Motor neuron (in vitro differentiated cells): ENCODE results near the gene ZSWIM5. TPM values are rescaled to one million over a fixed set of nuclear protein-coding genes. Genes with fewer than 3 reads are reported as not detected.
"Not testable (repeated sequence)": the region's sequence is repeated elsewhere in the genome, so short reads cannot be mapped to it uniquely, and the experiment has no call there.

Source experiments
- ATAC-seq, 8 experiments: fragments of 200-7000 bp; cut with Tn5 transposase; replicated peaks in 6 of 8; 2 replicates each; pipeline ENCODE4 v1.8.0; 2021; ENCODE audit warnings: mild to moderate bottlenecking in 8 of 8, moderate library complexity in 8 of 8
- H3K27ac ChIP-seq, 2 donors: fragments of 250-450 bp; sonication (Bioruptor Pico); 2 replicates each; pipeline ENCODE4 v1.9.0; 2021; ENCODE audit warnings: antibody characterized with exemption in 2 of 2, mild to moderate bottlenecking in 2 of 2, moderate library complexity in 1 of 2
- H3K4me1 ChIP-seq, 2 donors: fragments of 250-450 bp; sonication (Bioruptor Pico); replicated peaks in 1 of 2; 2 replicates each; pipeline ENCODE4 v1.6.1; 2021; ENCODE audit warnings: antibody characterized with exemption in 2 of 2, mild to moderate bottlenecking in 2 of 2, moderate library complexity in 1 of 2
- H3K4me3 ChIP-seq, 5 donors: fragments of 250-450 bp; sonication (Bioruptor Pico); 2 replicates each; pipeline ENCODE4 v1.9.0; 2021; ENCODE audit warnings: antibody characterized with exemption in 5 of 5, mild to moderate bottlenecking in 5 of 5, moderate library complexity in 4 of 5
- WGBS, 10 experiments: fragments of 450-650 bp; shearing (Covaris generic); methylation state at CpG; one replicate each; pipeline ENCODE4 v1.0.0; 2022; 5-methylcytosine and 5-hydroxymethylcytosine counted together
- in situ Hi-C, 9 experiments: fragments of 400-800 bp; cut with MboI; loops; one replicate each; pipeline ENCODE4 v1.15.0; 2021; ENCODE audit warnings: low sequenced_read_pairs in 9 of 9, low pct_unique_long_range_greater_than_20kb in 2 of 9; ENCODE audit not compliant: unreplicated experiment in 9 of 9
- total RNA-seq, 8 experiments: library from RNA; unstranded; fragments of 300-600 nt; gene quantifications; 2 replicates each; pipeline versions ENCODE4 v1.2.3 to v1.2.4, GENCODE V29; 2022

The ZSWIM5 gene
- total RNA-seq, 8 experiments from 2014 or later = 0.35 to 30.9 (median 15.2) TPM

DNA sequence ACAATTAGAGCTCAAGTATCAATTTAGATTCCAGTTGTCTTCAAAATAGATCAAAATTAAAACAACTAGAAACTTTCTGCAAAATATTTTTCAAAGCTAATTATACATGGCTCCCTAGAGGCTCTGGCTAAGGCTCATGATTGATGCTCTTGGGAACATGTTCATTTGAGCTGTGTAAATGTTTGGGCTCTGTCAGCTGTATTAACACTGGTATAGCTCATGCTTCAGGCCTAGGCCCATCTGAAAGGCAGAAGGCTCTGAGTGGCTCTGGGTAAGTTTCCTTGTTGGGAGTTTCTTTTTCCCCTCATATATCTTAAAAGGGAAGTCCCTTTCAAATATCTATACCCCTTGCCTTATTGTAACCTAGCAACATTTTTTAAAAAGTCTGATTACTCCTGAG lies 113.1 kb downstream of the ZSWIM5 start:
- peak in 1 of 8 experiments; percentile 94 for ATAC-seq
- H3K27ac ChIP-seq = no peak overlapping the region
- H3K4me1 ChIP-seq = no peaks in the 10 kb centered on the region
- no peak overlapping the region for H3K4me3 ChIP-seq
- in situ Hi-C loops = no loop called here

DNA sequence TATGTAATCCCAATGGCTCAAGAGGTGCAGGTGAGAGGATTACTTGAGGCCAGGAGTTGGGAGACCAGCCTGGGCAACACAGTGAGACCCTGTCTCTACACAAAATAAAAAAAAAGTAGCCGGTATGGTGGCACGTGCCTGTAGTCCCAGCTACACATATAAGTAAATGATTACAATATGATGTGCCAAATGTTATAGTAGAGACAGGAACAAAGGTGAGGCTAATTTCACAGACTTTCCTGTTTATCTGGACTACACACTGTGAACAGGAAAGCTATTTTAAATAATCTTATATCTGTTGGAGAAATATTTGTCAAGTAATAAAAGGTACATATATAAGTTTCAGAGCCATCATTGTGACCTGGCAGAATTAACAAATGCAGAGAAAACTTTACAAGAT lies 116.7 kb downstream of the ZSWIM5 start:
- Histone ChIP-seq H3K27ac (no peak overlapping the region), H3K4me3 (no peak overlapping the region), H3K4me1 (no peaks in the 10 kb centered on the region)
- no peak for ATAC-seq
- in situ Hi-C loops = no loop called here
- 49 to 100% (median 89%) methylated on average over 1 to 2 of the region's 2 CpGs; no CpG with 5 or more reads in 3 of the 10 experiments for WGBS, 10 experiments

DNA sequence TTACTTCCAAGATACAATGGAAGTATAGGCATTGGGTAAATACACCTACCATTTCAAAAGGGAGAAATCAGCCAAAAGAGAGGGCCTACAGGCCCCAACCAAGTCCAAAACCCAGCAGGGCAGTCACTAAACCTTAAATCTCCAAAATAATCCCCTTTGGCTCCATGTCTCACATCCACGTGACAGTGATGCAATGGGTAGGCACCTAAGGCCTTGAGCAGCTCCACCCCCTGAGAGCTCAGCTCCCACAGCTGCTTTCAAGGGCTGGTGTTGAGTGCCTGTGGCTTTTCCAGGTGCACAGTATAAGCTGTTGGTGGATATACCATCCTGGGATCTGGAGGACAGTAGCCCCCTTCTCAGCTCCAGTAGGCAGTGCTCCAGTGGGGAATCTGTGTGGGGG lies 121.8 kb downstream of the ZSWIM5 start:
- WGBS, 10 experiments = 0 to 100% (median 67%) methylated on average over 1 of the region's 1 CpG; no CpG with 5 or more reads in 7 of the 10 experiments
- Histone ChIP-seq H3K4me3 (no peak overlapping the region), H3K4me1 (no peaks in the 10 kb centered on the region), H3K27ac (no peak overlapping the region)
- no peak for ATAC-seq
- in situ Hi-C loops = no loop called here

DNA sequence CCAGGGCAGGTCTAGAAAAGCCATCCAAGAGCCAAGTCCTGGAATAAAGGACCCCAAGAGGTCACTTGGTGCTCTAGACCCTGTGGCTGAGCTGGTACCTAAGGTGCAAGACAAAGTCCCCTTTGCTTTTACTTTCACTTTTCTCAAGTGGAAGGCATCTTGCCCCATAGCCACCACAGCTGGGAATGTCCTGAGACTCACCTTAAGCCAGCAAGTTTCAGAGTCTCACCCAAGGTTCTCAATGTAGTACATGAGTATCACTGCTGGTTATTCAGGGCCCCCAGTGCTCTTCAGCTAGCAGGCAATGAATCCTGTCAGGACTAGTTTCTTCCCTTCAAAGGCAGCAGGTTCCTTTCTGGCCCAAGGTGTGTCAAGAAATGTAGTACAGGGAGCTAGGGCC lies 126.9 kb downstream of the ZSWIM5 start:
- no peak for ATAC-seq
- Histone ChIP-seq H3K4me1 (no peaks in the 10 kb centered on the region), H3K4me3 (no peak overlapping the region), H3K27ac (no peak overlapping the region)
- in situ Hi-C loops = no loop called here

DNA sequence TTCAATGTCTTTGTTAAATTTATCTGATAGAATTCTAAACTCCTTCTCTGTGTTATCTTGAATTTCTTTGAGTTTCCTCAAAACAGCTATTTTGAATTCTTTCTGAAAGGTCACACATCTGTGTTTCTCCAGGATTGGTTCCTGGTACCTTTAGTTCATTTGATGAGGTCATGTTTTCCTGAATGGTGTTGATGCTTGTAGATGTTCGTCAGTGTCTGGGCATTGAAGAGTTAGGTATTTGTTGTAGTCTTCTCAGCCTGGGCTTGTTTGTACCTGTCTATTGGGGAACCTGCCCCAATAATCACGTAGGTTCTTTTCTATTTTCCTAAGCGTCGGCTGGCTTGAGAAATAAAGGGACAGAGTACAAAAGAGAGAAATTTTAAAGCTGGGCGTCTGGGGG lies 129.4 kb downstream of the ZSWIM5 start:
- WGBS, 10 experiments = 56 to 100% (median 94%) methylated on average over 1 to 5 of the region's 5 CpGs; no CpG with 5 or more reads in 5 of the 10 experiments
- ATAC-seq, H3K4me1 ChIP-seq, H3K27ac ChIP-seq, in situ Hi-C loops, H3K4me3 ChIP-seq: not testable (repeated sequence)

GRCh38 chr1:45071567-45071966 lies 134.8 kb downstream of the ZSWIM5 start:
- ATAC-seq = no peak
- H3K4me3 ChIP-seq = no peak overlapping the region
- WGBS, 10 experiments = 0 to 77% (median 69%) methylated on average over 1 to 2 of the region's 2 CpGs; no CpG with 5 or more reads in 4 of the 10 experiments
- H3K27ac ChIP-seq = no peak overlapping the region
- H3K4me1 ChIP-seq = no peaks in the 10 kb centered on the region
- in situ Hi-C loops = no loop called here

DNA sequence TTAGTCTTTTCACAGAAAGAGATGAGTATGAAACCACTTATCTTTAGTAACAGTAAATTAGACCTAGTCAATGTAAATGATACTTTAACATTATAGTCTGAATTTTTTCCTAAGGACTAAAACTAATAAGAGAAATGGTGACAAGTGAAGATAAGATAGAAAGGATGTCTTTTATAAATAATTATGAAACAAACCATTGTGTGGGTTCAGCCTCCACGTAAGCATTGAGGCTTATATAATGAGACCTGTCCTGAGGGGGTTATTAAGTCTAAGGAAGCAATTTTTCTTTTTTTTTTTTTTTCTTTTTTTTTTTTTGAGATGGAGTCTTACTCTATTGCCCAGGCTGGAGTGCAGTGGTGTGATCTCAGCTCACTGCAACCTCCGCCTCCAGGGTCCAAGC lies 138.6 kb downstream of the ZSWIM5 start:
- Histone ChIP-seq H3K4me3 (no peak overlapping the region), H3K27ac (no peak overlapping the region), H3K4me1 (no peaks in the 10 kb centered on the region)
- no peak for ATAC-seq
- WGBS, 10 experiments = 14 to 100% (median 90%) methylated on average over 1 to 2 of the region's 2 CpGs; no CpG with 5 or more reads in 2 of the 10 experiments
- in situ Hi-C loops = no loop called here

- in situ Hi-C loops = no loop called here
- 0 to 96% (median 71%) methylated on average over 1 to 2 of the region's 2 CpGs; no CpG with 5 or more reads in 1 of the 10 experiments for WGBS, 10 experiments
- no peaks in the 10 kb centered on the region for H3K4me1 ChIP-seq
- H3K4me3 ChIP-seq = no peak overlapping the region
- H3K27ac ChIP-seq = no peak overlapping the region
- no peak for ATAC-seq
These were observed 141.3 kb downstream of the ZSWIM5 start for GRCh38 chr1:45065083-45065482.

- WGBS, 10 experiments = 8 to 100% (median 79%) methylated on average over 1 to 4 of the region's 4 CpGs; no CpG with 5 or more reads in 2 of the 10 experiments
- not testable (repeated sequence) for ATAC-seq, H3K4me3 ChIP-seq
These were observed 143.9 kb downstream of the ZSWIM5 start for GRCh38 chr1:45062463-45062862.

GRCh38 chr1:45059829-45060228 lies 146.6 kb downstream of the ZSWIM5 start:
- Histone ChIP-seq H3K27ac (no peak overlapping the region), H3K4me3 (no peak overlapping the region), H3K4me1 (no peaks in the 10 kb centered on the region)
- 8 to 100% (median 50%) methylated on average over 1 to 2 of the region's 2 CpGs; no CpG with 5 or more reads in 2 of the 10 experiments for WGBS, 10 experiments
- ATAC-seq = no peak
- in situ Hi-C loops = no loop called here

More at GRCh38 chr1:45062463-45062862, 143.9 kb downstream of the ZSWIM5 start:
- H3K27ac ChIP-seq, H3K4me1 ChIP-seq, in situ Hi-C loops: not testable (repeated sequence)

DNA sequence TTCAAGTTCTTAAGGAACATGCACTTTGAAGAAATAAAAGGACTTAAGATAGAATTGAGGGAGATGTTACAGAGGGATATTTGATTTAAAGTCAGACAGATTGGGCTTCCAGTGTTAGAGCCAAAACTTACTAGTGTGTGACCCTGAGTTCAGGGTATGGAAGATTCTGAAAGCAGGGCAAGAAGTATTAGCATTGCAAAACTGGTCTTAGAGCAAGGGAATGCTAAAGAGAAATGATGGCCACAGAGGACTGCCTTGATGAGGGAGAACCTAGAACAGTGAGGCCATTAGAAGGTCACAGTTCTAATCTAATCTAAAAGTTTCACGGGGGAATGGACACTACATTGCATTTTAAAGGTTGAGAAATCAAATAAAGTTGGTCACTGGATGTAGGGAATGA lies 148.9 kb downstream of the ZSWIM5 start:
- 0 to 100% (median 61%) methylated on average over 1 of the region's 1 CpG for WGBS, 10 experiments
- Histone ChIP-seq H3K4me1 (no peaks in the 10 kb centered on the region), H3K27ac (no peak overlapping the region), H3K4me3 (no peak overlapping the region)
- in situ Hi-C loops = no loop called here
- peak in 3 of 8 experiments; percentile 41 to 96 (median 88) for ATAC-seq

- peak in 3 of 8 experiments; percentile 75 to 83 (median 79) for ATAC-seq
- 20 to 100% (median 88%) methylated on average over 1 to 2 of the region's 2 CpGs; no CpG with 5 or more reads in 1 of the 10 experiments for WGBS, 10 experiments
- no peak overlapping the region for H3K4me3 ChIP-seq
- in situ Hi-C loops = no loop called here
- no peaks in the 10 kb centered on the region for H3K4me1 ChIP-seq
- H3K27ac ChIP-seq = no peak overlapping the region
These were observed 155.2 kb downstream of the ZSWIM5 start for GRCh38 chr1:45051005-45051772.

DNA sequence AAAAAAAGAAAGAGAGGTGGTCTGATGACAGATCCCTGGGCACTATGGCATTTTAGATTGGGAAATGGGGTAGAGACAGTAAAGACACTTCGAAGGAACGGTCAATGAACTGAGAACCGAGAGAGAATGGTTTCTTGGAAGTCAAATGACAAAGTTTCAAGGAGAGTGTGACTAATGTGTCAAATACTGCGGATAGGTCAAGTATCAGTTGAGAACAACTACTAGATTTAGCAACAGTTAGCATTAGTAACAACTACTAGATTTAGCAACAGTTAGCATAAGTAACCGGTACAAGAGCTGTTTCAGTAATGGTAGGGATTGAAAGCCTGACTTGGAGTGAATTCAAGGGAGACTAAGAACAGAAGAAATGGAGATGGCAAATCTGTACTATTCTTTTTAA lies 159.4 kb downstream of the ZSWIM5 start:
- Histone ChIP-seq H3K4me3 (no peak overlapping the region), H3K27ac (no peak overlapping the region), H3K4me1 (no peaks in the 10 kb centered on the region)
- in situ Hi-C loops = no loop called here
- ATAC-seq = no peak
- WGBS, 10 experiments = 39 to 100% (median 93%) methylated on average over 2 to 5 of the region's 5 CpGs

DNA sequence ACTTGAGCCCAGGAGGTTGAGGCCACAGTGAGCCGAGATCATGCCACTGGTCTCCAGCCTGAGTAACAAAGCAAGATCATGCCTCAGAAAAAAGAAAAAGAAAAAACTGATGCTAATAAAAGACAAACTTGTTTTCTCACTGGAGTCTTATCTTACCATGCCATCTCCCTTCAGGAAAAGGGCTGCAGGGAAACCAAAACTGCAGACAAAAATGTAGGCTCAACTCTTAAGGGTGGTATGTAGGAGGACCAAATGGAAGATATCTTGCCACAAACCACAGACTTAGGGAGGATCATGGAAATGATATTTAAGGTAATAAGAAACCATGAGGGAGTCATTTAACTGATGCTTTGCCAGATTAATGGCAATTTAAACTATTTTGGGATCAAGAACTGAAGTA lies 161.5 kb downstream of the ZSWIM5 start:
- Histone ChIP-seq H3K27ac (no peak overlapping the region), H3K4me1 (no peaks in the 10 kb centered on the region), H3K4me3 (no peak overlapping the region)
- ATAC-seq = no peak
- in situ Hi-C loops = no loop called here
- 80 to 100% methylated on average over 1 of the region's 1 CpG; no CpG with 5 or more reads in 8 of the 10 experiments for WGBS, 10 experiments
